GM18907 (cell line): Measurements from ENCODE around the gene TMEM271.
"Not testable (repeated sequence)": the region's sequence is repeated elsewhere in the genome, so short reads cannot be mapped to it uniquely, and the experiment has no call there.

Source experiments
- ATAC-seq: cut with Tn5 transposase; IDR thresholded peaks from one replicate; pipeline ENCODE4 v1.9.1; 2021; ENCODE audit warnings: mild to moderate bottlenecking, moderate library complexity; ENCODE audit not compliant: unreplicated experiment

Gene TMEM271

DNA sequence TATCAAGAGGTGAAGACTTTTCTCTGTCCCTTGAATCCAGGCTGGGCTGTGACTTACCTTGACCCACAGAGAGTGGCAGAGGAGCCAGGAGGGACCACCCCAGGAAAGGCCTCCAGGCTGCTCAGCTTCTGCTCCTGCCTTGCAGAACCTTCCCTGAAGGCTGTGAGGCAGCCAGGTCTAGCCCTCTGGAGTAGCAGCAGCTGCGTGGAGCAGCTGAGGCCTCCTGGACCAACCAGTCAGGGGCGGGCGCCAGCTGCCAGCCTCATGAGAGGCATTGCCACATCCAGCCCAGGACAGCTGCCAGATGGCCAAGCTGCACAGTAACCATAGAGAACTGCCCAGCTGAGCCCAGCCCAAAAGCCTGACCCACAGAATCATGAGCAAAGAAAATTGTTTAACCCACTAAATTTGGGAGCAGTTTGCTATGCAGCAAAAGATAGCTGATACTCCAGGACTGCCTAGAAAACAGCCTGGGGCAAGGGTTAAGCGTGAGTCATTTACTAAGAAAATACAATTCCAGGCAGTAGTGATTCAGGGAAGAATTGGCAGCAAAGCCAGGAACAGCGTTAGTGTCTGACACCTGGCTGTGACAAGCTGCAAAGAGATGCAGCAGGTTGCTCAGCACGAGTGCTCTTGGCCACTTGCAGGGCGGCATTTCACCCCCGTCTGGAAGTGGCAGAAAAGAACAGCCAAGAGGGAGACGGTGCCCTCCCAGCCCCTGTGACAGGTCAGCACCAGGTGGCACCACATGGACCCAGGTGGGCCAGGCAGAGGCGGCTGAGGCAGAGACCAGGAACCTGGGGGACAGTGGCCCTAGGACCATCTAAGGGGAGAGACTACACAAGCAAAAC, 34.5 kb upstream of the TMEM271 start:
- ATAC-seq, result no peak

DNA sequence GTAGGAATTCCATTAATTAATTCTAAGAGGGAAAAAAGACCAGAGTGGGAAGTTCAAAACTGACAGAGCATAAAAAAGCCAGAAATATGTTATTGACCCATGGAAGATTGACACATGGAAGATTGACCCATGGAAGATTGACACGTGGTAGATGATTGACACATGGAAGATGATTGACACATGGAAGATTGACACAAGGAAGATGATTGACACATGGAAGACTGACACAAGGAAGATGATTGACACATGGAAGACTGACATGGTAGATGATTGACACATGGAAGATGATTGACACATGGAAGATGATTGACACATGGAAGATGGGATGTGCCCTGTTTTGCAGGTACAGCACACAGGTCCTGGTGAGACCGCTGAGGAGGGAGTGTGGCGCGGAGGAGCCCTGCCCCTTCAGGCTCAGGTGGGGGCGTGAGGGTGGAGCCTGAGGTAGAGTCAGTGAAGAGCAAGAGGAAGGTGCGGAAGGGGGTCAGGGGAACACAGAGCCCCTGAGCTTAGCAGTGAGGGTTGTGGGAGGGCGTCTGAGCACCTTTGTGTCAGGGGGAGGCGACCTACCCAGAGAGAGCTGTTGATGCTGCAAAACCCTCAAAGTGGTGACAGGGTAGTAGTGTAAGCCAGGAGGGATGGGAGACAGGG, 33.4 kb upstream of the TMEM271 start:
- no peak for ATAC-seq

DNA sequence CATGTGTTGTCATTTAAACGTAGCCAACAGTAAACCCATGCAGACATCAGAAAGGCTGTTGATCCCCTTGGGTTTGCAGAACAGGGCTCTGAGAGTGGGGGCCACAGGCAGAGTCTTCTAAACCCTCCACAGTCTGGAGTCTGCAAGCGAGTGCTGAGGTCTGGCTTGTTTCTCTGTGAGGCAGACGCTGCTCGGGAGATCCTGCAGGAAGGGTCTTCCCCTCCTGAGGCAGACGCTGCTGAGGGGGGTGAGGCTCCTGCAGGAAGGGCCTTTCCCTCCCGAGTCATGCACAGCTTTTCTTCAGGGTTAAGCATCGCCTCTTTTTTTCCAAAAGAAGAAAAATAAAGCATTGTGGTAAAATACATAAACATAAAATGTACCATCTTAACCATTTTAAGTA, 32.1 kb upstream of the TMEM271 start:
- no peak for ATAC-seq

DNA sequence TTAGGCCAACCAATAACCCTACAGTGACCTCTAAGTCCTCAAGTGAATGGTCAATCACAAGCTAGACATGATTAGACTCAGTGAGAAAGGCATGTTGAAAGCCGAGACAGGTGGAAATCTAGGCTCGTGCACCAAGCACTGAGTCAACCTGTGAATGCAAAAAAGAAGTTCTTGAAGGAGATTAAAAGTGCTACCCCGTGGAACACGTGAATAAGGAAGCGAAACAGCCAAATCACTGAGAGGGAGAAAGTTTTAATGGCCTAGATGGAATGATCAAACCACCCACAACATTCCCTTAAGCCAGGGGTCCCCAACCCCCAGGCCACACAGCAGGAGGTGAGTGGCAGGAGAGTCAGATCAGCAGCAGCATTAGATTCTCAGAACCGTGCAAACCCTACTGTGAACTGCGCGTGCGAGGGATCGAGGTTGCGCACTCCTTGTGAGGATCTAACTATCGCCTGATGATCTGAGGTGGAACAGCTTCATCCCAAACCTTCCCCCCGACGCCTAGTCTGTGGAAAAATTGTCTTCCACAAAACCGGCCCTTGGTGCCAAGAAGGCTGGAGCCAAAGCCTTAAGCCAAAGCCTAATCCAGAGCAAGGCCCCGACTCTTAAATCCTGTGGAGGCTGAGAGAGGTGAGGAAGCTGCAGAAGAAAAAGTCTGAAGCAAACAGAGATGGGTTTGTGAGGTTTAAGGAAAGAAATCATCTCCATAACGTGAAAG, 29.8 kb upstream of the TMEM271 start:
- no peak for ATAC-seq

DNA sequence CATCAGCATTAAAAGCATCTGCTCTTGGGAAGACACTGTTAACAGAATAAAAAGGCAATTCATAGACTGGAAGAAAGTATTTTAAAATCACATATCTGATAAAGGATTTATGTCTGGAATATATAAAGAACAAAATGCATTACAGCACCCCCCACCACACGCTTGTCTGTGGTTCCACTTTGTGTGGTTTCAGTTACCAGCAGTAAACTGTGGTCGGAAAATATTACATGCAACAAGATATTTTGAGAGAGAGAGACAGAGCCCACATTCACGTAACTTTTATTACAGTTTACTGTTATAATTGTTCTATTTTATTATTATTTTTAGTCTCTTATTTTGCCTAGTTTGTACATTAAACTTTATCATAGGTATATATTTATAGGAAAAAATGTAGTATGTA, 28.0 kb upstream of the TMEM271 start:
- no peak for ATAC-seq

DNA sequence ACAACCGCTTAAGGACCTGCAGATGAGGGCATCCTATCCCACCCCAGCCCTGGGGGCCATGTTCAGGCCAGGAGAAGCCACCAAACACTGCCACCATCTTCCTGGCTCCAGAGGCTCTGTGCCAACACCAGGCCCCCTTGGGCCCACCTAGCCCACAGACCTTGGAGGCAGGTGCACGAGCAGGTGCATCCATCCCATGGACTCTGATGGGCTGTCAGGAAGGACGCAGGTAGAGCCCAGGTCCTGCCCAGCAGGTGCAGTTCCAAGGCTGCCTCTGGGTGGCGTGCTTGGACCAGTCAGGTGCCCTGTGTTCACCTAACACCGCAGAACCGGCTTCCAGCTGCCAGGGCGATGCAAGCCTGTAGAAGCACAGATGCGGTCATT, 26.5 kb upstream of the TMEM271 start:
- ATAC-seq, result no peak

DNA sequence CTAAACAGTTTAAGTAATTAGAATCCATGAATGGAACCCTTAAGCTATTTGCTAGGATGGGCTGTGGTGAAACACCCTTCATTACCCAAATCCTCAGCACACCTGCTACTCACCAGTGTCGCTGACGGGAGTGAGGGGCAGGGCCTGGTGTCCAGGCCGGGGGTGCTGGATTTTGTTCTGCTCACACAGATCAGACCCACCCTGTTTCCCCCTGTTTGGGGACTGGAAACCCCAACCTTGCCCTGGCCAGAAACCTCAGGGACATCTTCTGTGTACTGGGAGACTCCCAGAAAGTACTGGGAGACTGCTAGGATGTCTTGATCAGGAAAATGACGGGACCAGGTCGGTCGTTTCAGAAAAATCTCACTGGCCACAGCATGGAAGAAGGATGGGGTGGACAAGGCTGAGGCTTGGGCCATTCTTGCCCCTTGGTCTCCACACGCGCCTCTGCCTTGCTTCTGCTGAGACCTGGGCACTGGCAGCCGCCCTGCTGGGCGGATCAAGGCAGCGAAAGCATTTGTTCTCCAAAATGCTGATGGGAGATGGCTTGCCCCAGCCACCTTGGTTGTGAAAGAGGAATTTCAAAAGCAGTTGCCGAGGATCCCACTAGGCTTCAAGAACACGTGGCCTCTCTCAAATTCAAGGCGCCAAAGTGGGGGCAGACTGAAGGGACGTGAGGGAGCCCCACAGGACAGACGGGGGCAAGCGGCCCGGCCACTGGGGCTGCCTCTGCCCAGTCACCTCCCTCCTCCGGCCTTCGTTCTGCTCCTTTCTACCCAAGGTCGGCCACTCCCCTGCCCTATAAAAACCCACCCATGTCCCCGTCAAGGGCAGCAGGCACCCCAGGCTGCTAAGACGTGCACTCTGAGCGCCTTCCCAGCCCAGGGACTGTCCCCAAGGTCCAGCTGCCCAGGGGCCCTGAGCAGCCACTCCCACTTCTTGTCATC, 25.8 kb upstream of the TMEM271 start:
- no peak for ATAC-seq

DNA sequence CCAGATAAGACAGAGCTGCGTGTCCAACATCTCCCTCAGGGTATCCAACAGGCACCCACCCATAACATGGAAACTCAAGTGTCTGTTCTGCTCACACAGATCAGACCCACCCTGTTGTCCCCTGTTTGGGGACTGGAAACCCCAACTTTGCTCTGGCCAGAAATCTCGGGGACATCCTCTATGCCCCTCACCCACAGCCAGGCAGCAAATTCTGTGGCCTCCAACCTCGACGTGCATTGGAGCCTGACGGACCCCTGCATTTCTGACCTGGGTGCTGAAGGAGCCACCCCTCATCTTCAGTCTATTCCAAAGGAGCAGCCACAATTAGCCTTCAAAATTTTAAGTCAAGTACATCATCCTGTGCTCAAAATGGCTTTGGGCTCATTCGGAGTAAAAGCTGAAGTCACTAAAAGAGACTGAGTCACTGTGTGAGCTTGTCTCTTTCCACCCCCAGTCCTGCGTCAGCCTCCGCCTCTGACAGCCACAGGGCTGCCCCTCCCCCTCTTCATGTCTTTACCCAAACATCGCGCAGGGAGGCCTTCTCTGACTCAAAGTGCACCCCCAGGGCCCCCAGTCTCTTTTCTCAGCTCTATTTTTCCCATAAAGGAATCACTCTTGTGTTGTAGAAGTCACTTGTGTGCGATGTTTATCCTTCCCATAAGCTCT, 24.9 kb upstream of the TMEM271 start:
- ATAC-seq, result no peak

DNA sequence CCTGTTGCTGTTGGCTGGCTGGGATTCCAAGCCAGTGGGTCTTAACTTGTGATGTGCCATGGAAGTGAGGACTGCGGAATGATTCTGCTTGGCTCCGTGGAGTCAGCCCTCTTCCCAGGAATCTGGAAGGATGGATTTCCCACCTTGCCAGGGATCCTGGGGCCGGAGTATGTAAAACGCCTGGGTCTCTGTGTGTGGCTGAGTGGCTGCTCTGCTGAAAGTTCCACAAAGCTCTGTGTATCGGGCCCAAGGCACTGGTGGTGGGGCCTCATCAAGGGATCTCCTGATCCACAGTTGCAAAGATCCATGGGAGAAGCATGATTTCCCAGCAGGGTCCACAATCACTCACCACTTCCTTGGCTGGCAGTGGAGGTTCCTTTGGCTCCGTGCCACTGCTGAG, 24.1 kb upstream of the TMEM271 start:
- no peak for ATAC-seq

DNA sequence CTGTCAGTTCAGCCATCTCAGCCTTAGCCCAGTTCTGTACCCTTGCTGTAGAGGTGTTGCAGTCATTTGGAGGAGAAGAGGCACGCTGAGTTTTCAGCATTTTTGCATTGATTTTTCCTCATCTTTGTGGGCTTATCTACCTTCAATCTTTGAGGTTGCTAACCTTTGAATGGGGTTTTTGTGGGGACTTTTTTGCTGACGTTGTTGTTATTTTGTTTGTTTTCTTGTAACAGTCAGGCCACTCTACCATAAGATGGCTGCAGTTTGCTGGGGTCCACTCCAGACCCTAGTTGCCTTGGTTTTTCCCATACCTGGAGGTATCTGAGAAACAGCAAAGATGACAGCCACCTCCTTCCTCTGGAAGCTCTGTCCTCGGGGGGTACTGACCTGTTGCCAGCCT, 22.8 kb upstream of the TMEM271 start:
- no peak for ATAC-seq

DNA sequence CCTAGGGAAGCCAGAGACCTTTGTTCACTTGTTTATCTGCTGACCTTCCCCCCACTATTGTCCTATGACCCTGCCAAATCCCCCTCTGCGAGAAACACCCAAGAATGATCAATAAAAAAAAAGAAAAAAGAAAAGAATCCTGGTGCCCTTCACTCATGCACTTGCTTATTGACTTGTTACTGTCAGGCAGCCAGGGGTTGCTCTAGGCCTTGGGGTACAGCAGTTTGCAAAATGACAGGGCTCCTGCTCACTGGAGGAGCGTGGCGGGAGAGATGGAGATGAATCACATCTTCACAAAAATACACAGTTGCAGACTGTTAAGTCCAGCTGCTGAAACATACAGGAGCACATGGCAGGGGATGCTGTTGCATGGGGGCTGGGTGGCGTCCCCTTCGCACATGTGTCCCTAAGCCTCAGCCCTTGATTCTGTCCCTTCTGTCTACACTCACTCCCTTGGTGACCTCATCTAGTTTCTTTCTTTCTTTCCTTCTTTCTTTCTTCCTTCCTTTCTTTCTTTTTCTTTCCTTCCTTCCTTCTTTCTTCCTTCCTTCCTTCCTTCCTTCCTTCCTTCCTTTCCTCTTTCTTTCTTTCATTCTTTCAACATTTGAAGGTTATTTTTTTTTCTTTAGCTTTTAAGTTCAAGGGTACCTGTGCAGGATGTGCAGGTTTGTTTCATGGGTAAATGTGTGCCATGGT, 16.9 kb upstream of the TMEM271 start:
- no peak for ATAC-seq

DNA sequence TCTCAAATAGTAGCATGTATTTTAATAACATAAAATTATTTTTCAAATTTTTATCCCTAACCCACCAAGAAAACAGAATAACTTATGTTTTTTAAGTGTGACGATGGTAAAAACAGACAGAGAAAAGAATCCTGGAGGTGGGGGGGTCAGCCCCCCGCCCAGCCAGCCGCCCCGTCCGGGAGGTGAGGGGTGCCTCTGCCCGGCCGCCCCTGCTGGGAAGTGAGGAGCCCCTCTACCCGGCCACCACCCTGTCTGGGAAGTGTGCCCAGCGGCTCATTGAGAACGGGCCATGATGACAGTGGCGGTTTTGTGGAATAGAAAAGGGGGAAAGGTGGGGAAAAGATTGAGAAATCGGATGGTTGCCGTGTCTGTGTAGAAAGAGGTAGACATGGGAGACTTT, 16.1 kb upstream of the TMEM271 start:
- ATAC-seq, result not testable (repeated sequence)

DNA sequence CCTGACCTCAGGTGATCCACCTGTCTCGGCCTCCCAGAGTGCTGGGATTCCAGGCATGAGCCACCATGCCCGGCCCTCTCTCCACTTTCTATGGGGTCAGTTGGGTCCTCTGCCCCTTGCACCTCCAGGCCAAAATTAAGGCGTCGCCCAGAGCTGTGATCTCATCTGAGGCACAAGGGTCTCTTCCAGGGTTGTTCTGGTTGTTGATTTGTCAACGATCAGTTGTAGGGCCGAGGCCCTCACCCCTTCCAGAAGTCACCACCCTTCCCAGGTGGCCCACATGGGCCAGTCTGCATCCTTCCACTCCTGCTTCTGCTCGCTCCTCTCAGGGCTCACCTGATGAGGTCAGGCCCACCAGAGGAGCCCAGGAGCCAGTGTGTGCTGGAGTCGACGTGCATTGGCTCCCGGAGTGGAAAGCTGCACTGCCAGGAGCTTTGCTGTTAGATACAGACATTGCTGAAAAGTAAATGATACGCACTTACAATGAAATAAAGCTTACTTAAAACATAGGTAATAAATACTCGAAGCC, 14.3 kb upstream of the TMEM271 start:
- ATAC-seq, result no peak

DNA sequence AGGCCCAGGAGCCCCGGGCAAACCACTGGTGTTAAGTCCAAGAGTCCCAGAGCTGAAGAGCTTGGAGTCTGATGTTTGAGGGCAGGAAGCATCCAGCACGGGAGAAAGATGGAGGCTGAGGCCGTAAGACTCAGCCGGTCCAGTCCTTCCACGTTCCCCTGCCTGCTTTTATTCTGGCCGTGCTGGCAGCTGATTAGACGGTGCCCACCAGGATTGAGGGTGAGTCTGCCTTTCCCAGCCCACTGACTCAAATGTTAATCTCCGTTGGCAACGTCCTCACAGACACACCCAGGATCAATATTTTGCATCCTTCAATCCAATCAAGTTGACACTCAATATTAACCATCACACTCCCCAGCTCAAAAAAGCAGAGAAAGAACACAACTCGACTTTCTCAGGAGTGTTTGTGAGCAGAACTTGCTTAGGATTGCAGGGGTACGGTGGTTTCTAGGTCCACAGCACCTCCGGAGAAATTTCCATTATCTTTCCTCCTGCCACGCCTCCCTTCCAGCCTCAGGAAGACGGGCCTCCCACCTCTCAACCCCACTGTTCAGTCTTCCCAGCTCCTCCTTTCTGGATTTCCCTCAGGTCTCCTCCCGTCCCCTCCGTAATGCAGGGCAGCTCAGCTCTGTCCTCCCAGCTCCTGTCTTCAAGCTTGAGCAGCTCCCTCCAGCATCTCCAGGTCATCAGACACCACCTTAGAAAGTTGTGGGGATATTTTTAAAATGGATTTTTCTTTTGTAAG, 13.3 kb upstream of the TMEM271 start:
- ATAC-seq, result no peak

DNA sequence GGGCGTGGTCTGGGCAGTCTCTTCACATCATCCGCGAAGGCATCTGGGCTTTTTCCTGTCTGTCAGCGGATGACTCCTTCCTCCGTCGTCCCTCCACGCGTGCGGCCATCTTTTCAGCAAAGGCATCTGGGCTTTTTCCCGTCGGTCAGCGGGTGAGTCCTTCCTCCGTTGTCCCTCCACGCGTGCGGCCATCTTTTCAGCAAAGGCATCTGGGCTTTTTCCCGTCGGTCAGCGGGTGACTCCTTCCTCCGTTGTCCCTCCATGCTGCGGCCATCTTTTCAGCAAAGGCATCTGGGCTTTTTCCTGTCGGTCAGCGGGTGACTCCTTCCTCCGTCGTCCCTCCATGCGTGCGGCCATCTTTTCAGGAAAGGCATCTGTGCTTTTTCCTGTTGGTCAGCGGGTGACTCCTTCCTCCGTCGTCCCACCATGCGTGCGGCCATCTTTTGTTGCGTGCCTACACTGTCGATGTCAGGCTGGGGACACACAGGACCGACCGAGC, 12.3 kb upstream of the TMEM271 start:
- ATAC-seq, result no peak

DNA sequence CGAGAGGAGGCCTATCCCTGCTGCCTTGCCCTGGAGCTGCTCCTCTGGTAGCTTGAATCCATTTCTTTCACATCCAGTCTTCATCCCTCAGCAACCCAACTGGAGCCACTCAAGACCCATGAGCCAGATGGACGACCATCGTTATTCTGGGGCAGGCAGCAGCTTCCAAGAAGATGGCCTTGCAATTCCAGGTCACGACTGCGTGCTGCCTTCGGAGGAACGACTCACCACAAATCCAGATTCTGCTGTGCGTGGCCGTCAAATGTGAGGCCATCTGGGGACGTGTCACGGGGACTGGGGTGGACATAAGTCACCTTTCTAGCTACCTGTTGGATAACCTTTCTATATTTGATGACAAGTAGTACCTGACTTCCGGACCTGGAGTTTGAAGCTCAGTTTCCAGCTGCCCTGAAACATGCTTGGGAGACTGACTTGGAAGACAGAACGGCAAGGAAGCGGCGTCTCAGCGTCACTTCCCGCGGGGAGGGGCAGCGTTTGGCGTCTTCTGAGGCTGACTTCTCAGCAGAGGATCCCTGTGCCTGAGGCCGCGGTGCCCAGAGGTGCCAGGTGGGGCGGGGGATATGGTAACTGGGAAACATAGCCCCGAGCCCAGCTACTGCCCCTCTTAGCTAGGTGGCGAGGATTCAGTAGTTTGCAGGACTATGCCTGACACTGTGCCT, 11.7 kb upstream of the TMEM271 start:
- ATAC-seq, result no peak

DNA sequence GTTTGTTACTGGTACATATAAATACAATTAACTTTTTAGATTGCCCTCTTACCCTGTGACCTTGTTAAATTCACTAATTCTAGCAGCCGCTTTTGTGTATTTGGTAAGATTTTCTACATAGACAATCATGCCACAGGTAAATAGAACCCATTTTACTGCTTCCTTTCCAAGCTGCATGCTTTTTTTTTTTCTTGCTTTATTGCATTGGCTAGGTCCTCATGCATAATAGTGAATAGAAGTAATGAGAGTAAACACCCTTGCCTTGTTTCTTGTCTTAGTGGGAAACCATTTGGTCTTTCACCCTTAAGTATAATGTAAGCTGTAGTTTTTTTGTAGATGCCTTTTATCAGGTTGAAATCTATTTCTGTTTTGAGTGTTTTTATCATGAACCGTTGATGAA, 7.7 kb upstream of the TMEM271 start:
- no peak for ATAC-seq

DNA sequence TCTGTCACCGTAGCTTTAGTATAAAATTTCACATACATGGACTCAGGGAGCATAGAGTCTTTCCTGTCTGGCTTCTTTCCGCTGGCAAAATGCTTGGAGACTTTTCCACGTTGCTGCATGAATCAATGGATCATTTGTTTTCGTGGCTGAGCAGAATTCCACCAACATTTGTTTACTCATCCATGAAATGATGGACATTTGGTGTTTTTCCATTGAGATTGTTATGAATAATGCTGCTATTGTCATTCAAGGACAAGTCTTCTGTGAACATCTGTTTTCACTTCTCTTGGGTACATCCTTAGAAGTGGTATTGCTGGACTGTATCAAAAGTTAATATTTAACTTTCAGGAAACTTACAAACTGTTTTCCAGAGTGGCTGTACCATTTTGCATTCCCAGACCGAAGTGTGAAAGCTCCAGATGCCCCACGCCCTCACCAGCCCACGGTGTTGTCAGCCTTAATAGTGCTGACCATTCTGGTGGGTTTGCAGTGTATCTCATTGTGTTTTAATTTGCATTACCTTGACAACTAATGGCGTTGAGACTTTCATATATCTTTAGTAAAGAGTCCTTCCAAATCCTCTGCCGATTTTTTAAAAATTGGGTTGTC, 5.8 kb upstream of the TMEM271 start:
- ATAC-seq, result no peak
